Lower lobe of right lung (tissue), 2 donors: ENCODE data around the gene CRB3. TPM values are rescaled to one million over a fixed set of nuclear protein-coding genes. Genes with fewer than 3 reads are reported as not detected.
A peak's percentile ranks its signal among the peaks of the same experiment; 100 is the strongest.
"Not testable (repeated sequence)": the region's sequence is repeated elsewhere in the genome, so short reads cannot be mapped to it uniquely, and the experiment has no call there.

ENCODE experiments used
- ATAC-seq, 2 donors: fragments of 200-7000 bp; cut with Tn5 transposase; one replicate each; pipeline ENCODE4 v1.9.1; 2020 to 2022; ENCODE audit warnings: mild to moderate bottlenecking in 2 of 2, moderate library complexity in 2 of 2
- DNase-seq: peaks from one replicate; pipeline ENCODE4 v3.0.0-alpha.2; 2020
- H3K27ac ChIP-seq: fragments of 200-600 bp; one replicate; pipeline ENCODE4 v1.8.0; 2022
- H3K27me3 ChIP-seq: fragments of 200-600 bp; one replicate; pipeline ENCODE4 v1.8.0; 2022; ENCODE audit warnings: low read depth
- H3K36me3 ChIP-seq: fragments of 200-600 bp; one replicate; pipeline ENCODE4 v1.8.0; 2022; ENCODE audit warnings: mild to moderate bottlenecking
- H3K4me1 ChIP-seq: fragments of 200-600 bp; one replicate; pipeline ENCODE4 v1.8.0; 2022
- H3K4me3 ChIP-seq: fragments of 200-600 bp; one replicate; pipeline ENCODE4 v1.8.0; 2022; ENCODE audit warnings: mild to moderate bottlenecking
- H3K9me3 ChIP-seq: fragments of 200-600 bp; one replicate; pipeline ENCODE4 v1.8.0; 2022
- intact Hi-C: fragments of 100-400 bp; cut with DNase I; formaldehyde crosslinking; loops from one replicate; pipeline ENCODE4 v1.11.0; 2022
- total RNA-seq: library from RNA; stranded (reverse); fragmentation: NEBNext Ultra II Directional; extraction: Animal tissue kit (Norgen Biotek cat#: 25700); gene quantifications from one replicate; pipeline ENCODE4 v1.2.1, GENCODE V29; 2021
- TF ChIP-seq, protein P1 (sequence below): fragments of 200-600 bp; IDR thresholded peaks from one replicate; pipeline ENCODE4 v1.8.0; 2022; ENCODE audit warnings: antibody characterized with exemption, mild to moderate bottlenecking
- donor health status: DM: no; HTN: yes; CAD: no; lungs with severe emphysema.

Gene CRB3
- total RNA-seq, 1 donor from 2014 or later, result 36.3 TPM

DNA sequence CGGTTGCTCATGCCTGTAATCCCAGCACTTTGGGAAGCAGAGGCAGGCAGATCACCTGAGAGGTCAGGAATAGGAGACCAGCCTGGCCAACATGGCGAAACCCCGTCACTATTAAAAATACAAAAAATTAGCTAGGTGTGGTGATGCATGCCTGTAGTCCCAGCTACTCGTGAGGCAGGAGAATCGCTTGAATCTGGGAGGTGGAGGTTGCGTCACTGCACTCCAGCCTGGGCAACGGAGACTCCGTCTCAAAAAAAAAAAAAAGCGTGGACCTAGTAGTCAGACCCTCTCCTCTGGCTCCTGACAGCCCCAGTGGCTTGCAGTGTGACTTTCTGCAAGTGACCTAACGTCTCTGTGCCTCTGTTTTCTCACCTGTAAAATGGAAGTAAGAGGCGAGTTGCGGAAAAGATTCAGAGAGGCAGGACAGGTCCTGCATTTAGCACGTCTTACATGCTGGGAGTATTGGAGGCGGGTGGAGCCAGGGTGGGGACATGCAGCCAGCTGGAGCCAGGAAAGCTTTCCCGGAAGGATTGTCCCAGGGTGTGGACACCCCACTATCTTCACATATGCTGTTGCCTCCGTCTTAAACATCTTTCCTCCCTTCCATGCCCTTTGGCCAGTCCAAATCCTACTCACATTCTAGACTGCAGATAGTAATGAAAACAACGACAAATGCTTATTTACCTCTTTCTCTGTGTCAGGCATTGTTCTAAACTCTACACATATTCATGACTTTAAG is 35.1 kb downstream of the CRB3 start:
- no peak overlapping the region for H3K27ac ChIP-seq
- DNase-seq, result no peak
- no peaks in the 10 kb centered on the region for H3K9me3 ChIP-seq
- TF ChIP-seq, protein P1, sequence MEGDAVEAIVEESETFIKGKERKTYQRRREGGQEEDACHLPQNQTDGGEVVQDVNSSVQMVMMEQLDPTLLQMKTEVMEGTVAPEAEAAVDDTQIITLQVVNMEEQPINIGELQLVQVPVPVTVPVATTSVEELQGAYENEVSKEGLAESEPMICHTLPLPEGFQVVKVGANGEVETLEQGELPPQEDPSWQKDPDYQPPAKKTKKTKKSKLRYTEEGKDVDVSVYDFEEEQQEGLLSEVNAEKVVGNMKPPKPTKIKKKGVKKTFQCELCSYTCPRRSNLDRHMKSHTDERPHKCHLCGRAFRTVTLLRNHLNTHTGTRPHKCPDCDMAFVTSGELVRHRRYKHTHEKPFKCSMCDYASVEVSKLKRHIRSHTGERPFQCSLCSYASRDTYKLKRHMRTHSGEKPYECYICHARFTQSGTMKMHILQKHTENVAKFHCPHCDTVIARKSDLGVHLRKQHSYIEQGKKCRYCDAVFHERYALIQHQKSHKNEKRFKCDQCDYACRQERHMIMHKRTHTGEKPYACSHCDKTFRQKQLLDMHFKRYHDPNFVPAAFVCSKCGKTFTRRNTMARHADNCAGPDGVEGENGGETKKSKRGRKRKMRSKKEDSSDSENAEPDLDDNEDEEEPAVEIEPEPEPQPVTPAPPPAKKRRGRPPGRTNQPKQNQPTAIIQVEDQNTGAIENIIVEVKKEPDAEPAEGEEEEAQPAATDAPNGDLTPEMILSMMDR, result no peak
- no peaks in the 10 kb centered on the region for H3K36me3 ChIP-seq
- no peak for ATAC-seq
- no peak overlapping the region for H3K4me3 ChIP-seq
- H3K4me1 ChIP-seq, result peaks cover 11% of the 10 kb centered on the region
- intact Hi-C loops, result no loop called here
- peaks cover 32% of the 10 kb centered on the region for H3K27me3 ChIP-seq

DNA sequence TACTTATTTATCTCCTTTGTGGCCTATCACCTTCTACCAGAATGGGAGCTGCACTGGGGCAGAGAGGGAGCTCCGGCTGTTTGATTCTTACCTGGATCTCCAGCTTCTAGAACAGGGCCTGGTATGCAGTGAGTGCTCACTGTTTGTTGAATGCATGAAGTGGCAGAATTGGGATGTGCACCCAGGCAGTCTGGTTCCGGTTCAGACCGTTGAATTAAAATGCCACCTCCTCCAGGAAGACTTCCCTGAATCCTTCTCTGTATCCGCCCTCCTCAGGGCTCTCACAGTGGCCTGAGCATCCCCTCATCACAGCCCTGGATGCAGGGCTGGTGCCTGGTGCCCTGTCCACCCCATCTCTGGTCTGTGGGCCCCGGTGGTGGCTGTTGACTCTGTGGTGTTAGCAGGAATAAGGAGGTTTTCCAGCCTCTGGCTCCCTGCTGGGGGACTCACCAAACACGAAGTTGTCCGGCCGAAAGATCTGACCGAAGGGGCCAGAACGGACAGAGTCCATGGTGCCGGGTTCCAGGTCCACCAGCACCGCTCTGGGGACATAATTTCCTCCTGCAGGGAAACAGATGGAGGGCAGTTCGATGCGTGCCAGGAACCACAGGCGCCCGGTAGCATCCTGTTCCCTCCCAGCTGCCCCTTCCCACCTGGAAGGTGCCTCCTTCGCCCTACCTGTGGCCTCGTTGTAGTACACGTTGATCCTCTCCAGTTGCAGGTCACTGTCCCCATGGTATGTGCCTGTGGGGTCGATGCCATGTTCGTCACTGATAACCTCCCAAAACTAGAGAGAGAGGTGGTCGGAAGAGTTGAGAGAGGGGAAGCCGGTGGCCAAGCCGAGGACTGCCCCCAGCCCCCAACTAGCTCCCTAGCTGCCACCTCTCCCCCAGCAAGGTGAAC is 37.0 kb downstream of the CRB3 start:
- Histone ChIP-seq H3K9me3 (no peaks in the 10 kb centered on the region), H3K36me3 (no peaks in the 10 kb centered on the region), H3K4me3 (no peak overlapping the region), H3K27ac (no peak overlapping the region), H3K4me1 (peaks cover 11% of the 10 kb centered on the region), H3K27me3 (peaks cover 32% of the 10 kb centered on the region)
- intact Hi-C loops, result no loop called here
- TF ChIP-seq, protein P1, result no peak
- no peak for ATAC-seq
- no peak for DNase-seq

DNA sequence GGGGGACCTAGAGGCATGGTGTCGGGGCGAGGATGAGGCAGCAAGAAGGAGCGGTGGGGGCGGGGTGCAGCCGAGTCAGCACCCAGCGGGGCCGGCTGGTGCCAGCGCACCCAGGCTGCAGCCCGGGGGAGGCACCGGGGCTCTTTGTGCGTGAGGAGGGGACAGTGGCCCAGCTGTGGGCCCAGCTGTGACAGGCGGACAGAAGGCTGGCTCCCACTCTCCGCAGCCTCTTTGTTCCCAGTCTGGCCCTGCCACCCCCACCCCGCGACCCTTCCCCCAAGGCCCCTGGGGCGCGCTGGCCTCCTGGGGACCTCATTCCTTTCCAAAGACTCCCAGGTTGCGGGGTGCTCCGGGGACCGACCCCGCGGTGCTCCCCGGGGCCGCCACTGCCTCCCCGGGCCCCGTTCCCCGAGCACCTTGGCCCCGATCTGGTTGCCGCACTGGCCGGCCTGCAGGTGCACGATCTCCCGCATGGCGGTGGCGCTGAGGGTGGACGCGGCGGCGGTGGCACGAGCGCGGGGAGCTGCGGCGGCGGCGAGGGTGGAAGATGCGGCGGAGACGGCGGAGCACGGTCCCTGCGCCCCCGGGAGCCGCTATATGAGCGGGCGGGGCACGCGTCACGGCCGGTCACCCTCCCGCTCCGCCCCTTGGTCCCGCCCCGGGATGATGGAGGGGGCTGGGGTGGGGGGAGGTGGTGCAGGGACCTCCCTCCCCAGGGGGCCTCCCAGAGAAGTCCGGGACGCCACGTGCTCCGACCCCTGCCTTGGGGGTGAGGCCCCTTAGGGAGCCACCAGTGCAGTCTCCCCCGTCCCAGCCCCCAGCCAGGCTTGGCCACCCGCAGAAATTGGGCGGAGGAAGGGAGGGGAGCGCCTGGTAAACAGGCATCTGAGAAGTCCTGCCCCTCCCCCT is 37.9 kb downstream of the CRB3 start, which contains the start of gene TUBB4A:
TUBB4A (minus strand) TSS at position 570 of the 909 bp plus-strand sequence; CDS start at position 473, 97 bp downstream.
- no peaks in the 10 kb centered on the region for H3K9me3 ChIP-seq
- peak; percentile 29 to 43 for ATAC-seq
- H3K27me3 ChIP-seq, result peaks cover 32% of the 10 kb centered on the region
- intact Hi-C loops, result no loop called here
- H3K4me1 ChIP-seq, result peaks cover 11% of the 10 kb centered on the region
- no peak within 1 kb of the TSS for H3K27ac ChIP-seq
- TF ChIP-seq, protein P1, result no peak
- DNase-seq, result no peak
- no peaks in the 10 kb centered on the region for H3K36me3 ChIP-seq
- H3K4me3 ChIP-seq, result peak within 1 kb of the TSS; percentile 50

DNA sequence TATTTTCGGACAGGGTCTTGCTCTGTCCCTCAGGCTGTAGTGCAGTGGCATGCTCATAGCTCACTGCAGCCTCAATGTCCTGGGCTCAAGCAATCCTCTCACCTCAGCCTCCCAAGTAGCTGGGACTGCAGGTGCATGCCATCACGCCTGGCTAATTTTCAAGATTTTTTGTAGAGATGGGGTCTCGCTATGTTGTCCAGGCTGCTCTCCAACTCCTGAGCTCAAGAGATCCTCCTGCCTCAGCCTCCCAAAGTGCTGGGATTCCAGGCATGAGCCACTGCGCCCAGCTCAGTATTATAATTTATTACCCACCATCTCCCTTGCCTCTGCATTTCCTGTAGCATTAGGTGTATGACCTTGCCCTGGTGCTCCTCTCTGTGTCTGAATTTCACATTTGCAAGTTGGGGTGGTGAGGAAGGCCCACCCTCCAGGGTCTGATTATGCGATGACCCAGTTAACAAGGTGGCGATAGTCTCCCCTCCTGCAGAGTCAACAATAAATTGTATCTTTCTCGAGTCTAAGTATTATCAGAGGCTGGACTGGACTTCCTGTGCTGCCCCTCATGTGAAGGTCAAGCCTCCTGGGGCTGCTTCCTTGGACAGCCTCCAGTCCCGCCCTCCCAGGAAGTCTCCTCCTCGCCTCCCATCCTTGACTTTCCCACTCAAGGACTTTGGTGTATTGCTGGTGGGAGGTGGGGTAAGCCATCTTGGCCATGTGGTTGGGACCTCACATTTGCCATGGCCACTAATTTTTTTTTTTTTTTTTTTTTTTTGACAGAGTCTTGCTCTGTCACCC is 39.5 kb downstream of the CRB3 start:
- ATAC-seq, result no peak
- H3K4me3 ChIP-seq, result no peak overlapping the region
- no peak for DNase-seq
- TF ChIP-seq, protein P1, result no peak
- peaks cover 11% of the 10 kb centered on the region for H3K4me1 ChIP-seq
- H3K9me3 ChIP-seq, result no peaks in the 10 kb centered on the region
- H3K27ac ChIP-seq, result no peak overlapping the region
- H3K27me3 ChIP-seq, result peaks cover 32% of the 10 kb centered on the region
- intact Hi-C loops, result no loop called here
- no peaks in the 10 kb centered on the region for H3K36me3 ChIP-seq

DNA sequence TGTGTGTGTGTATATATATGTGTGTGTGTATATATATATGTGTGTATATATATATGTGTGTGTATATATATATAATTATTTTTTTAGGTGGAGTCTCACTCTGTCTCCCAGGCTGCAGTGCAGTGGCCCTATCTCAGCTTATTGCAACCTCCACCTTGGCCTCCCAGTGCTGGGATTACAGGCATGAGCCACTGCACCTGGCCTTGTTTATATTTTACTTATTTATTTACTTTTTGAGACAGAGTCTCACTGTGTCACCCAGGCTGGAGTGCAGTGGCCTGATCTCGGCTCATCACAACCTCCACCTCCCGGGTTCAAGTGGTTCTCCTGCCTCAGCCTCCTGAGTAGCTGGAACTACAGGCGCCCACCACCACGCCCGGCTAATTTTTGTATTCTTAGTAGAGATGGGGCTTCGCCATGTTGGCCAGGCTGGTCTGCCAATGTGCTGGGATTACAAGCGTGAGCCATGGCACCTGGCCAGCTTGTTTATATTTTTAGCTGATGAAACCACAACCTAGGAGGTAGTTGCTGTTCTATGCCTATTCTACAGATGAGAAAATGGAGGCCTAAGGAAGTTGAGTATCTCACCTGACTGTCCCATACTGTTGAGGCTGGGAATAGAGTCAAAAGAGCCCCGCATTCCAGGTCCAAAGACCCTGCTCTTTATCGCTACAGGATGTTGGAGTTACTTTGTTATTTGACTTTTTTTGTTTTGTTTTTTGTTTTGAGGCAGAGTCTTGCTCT is 44.1 kb downstream of the CRB3 start:
- H3K4me3 ChIP-seq, DNase-seq, ATAC-seq, intact Hi-C loops, H3K27me3 ChIP-seq, H3K9me3 ChIP-seq, H3K4me1 ChIP-seq, H3K27ac ChIP-seq, H3K36me3 ChIP-seq: not testable (repeated sequence)
